HepG2 (cell line): ENCODE data around the gene PREX1. TPM values are rescaled to one million over a fixed set of nuclear protein-coding genes. Genes with fewer than 3 reads are reported as not detected.

Source experiments
- GFI1 ChIP-seq: sonication (generic); formaldehyde crosslinking; IDR thresholded peaks from 2 replicates; pipeline ENCODE4 v1.5.0; 2020; ENCODE audit warnings: missing genetic modification reagents, mild to moderate bottlenecking, borderline replicate concordance
- HMG20B ChIP-seq: conservative IDR thresholded peaks from 2 replicates; pipeline ENCODE4 v1.6.1; 2016; ENCODE audit warnings: missing genetic modification reagents, missing compliant biosample characterization
- KDM4B ChIP-seq: sonication (generic); formaldehyde crosslinking; IDR thresholded peaks from 2 replicates; pipeline ENCODE4 v1.4.0; 2020; ENCODE audit warnings: missing genetic modification reagents
- NBN ChIP-seq: fragments of 450-650 bp; conservative IDR thresholded peaks from 2 replicates; pipeline ENCODE4 v1.6.1; 2017
- NR1H2 ChIP-seq: sonication (generic); formaldehyde crosslinking; IDR thresholded peaks from 2 replicates; pipeline ENCODE4 v1.8.1; 2022; ENCODE audit warnings: low read depth, missing genetic modification reagents, borderline replicate concordance
- SOX6 ChIP-seq, 2 experiments: fragments of 450-650 bp in 1 of 2; sonication (generic) in 1 of 2; formaldehyde crosslinking in 1 of 2; IDR thresholded peaks; 2 replicates each; pipeline versions ENCODE4 v1.4.0 to v1.6.1; 2017 to 2020; ENCODE audit warnings: antibody characterized with exemption in 1 of 2, mild to moderate bottlenecking in 1 of 2, missing genetic modification reagents in 1 of 2
- TCF12 ChIP-seq, 2 experiments: fragments of 450-650 bp in 1 of 2; sonication (generic) in 1 of 2; formaldehyde crosslinking in 1 of 2; IDR thresholded peaks; 2 replicates each; pipeline versions ENCODE4 v1.6.1 to v1.8.0; 2017 to 2022; ENCODE audit warnings: antibody characterized with exemption in 1 of 2, mild to moderate bottlenecking in 1 of 2, missing genetic modification reagents in 1 of 2, moderate library complexity in 1 of 2
- ZBTB8A ChIP-seq: sonication (generic); formaldehyde crosslinking; IDR thresholded peaks from 2 replicates; pipeline ENCODE4 v1.4.0; 2020; ENCODE audit warnings: mild to moderate bottlenecking, low read depth, missing genetic modification reagents, borderline replicate concordance
- ZFP41 ChIP-seq: sonication (generic); formaldehyde crosslinking; IDR thresholded peaks from 2 replicates; pipeline ENCODE4 v1.4.0; 2020; ENCODE audit warnings: mild to moderate bottlenecking, missing genetic modification reagents, borderline replicate concordance
- ZFP62 ChIP-seq: sonication (generic); formaldehyde crosslinking; IDR thresholded peaks from 2 replicates; pipeline ENCODE4 v1.4.0; 2020; ENCODE audit warnings: missing genetic modification reagents
- ZNF446 ChIP-seq: sonication (generic); formaldehyde crosslinking; IDR thresholded peaks from 2 replicates; pipeline ENCODE4 v1.5.0; 2020; ENCODE audit warnings: mild to moderate bottlenecking, missing genetic modification reagents
- ZNF598 ChIP-seq: sonication (generic); formaldehyde crosslinking; IDR thresholded peaks from 2 replicates; pipeline ENCODE4 v1.5.1; 2020; ENCODE audit warnings: mild to moderate bottlenecking, missing genetic modification reagents, borderline replicate concordance
- ZNF605 ChIP-seq: sonication (generic); formaldehyde crosslinking; IDR thresholded peaks from 2 replicates; pipeline ENCODE4 v1.8.0; 2022; ENCODE audit warnings: mild to moderate bottlenecking, missing genetic modification reagents
- ZSCAN12 ChIP-seq: sonication (generic); formaldehyde crosslinking; IDR thresholded peaks from 2 replicates; pipeline ENCODE4 v1.9.0; 2021; ENCODE audit warnings: mild to moderate bottlenecking, missing genetic modification reagents
- polyA plus RNA-seq, 8 experiments: library from polyadenylated mRNA; depleted of rRNA in 3 of 8; stranded (reverse) in 7 of 8; unstranded in 1 of 8; fragments of >200 nt; fragmentation: Illumina TruSeq in 4 of 8; extraction: Trizol in 4 of 8; gene quantifications; 2 replicates each; pipeline versions ENCODE4 v1.2.1 to v1.2.3, GENCODE V29; 2011 to 2016; ENCODE audit warnings: low read depth in 4 of 8, missing spikeins in 1 of 8, mixed read lengths in 1 of 8; ENCODE audit not compliant: insufficient read depth in 1 of 8
- total RNA-seq, 5 experiments: library from RNA; depleted of rRNA; stranded (reverse); fragments of >200 nt; fragmentation: Illumina TruSeq; extraction: Trizol; gene quantifications; 2 replicates each; pipeline ENCODE4 v1.2.3, GENCODE V29; 2016; ENCODE audit warnings: low read depth in 1 of 5
- TF ChIP-seq, protein P1 (sequence below): sonication (generic); formaldehyde crosslinking; IDR thresholded peaks from 2 replicates; pipeline ENCODE4 v1.5.0; 2020; ENCODE audit warnings: mild to moderate bottlenecking, missing genetic modification reagents
- TF ChIP-seq, protein P2 (sequence below): sonication (generic); formaldehyde crosslinking; IDR thresholded peaks from 2 replicates; pipeline ENCODE4 v1.4.0; 2020; ENCODE audit warnings: missing genetic modification reagents, mild to moderate bottlenecking, borderline replicate concordance
- TF ChIP-seq, protein P3 (sequence below): sonication (generic); formaldehyde crosslinking; IDR thresholded peaks from 2 replicates; pipeline ENCODE4 v1.9.0; 2022; ENCODE audit warnings: missing genetic modification reagents, mild to moderate bottlenecking, borderline replicate concordance
- TF ChIP-seq, protein P4 (sequence below): sonication (generic); formaldehyde crosslinking; IDR thresholded peaks from 2 replicates; pipeline ENCODE4 v1.4.0; 2020; ENCODE audit warnings: mild to moderate bottlenecking, missing genetic modification reagents
- TF ChIP-seq, protein P5 (sequence below): sonication (generic); formaldehyde crosslinking; IDR thresholded peaks from 2 replicates; pipeline ENCODE4 v1.4.0; 2020; ENCODE audit warnings: missing genetic modification reagents

Gene PREX1
- total and polyA plus RNA-seq, 2 of the 13 experiments (the other 11 are each of a cell fraction or from before 2014, with no cell fraction given), result 0.02 to 0.04 TPM

DNA sequence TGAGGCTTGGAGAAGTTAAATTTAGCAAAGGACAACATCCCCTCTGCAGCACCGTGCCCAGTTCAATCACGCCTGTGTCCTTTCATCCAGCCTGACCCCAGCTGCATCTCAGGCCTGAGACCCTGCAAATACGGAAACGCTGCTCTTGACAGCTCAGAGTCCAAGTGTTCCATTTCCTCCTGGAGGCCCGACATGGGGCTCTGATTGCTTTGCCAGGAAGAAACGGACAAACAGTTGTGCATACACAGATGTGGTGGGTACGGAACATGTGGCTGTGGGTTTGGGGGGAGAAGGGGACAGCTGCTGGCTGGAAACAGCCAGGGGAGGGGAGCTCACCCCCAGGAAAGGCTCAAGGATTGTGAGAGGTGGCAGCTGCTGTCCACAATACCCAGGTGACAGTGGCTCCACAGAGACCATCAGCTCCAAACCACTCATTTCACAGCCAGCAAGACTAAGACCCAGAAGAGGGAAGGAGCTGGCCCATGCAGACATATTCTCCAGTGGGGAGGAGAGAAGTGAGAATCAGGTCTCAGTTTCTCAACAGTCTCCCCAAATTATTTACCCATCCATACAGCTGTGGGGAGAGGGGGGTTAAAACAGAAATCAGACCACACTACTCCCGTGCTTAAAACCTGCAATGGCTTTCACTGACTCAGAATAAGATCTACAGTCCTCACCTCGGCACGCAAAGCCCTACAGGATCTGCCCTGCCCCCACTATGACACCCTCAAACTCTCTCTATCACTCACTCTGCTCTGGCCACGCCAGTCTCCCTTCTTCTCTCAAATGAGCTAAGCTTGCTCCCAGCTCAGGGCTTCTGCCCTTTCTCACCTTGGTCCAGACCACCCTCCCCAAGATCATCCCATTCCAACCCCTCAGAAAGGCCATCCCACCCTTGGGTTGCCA, 89.1 kb downstream of the PREX1 start (continued):
- TF ChIP-seq, protein P1, sequence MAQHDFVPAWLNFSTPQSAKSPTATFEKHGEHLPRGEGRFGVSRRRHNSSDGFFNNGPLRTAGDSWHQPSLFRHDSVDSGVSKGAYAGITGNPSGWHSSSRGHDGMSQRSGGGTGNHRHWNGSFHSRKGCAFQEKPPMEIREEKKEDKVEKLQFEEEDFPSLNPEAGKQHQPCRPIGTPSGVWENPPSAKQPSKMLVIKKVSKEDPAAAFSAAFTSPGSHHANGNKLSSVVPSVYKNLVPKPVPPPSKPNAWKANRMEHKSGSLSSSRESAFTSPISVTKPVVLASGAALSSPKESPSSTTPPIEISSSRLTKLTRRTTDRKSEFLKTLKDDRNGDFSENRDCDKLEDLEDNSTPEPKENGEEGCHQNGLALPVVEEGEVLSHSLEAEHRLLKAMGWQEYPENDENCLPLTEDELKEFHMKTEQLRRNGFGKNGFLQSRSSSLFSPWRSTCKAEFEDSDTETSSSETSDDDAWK (CRISPR knock-in tag), result no peak
- TF ChIP-seq ZFP62 (CRISPR knock-in tag) (no peak), SOX6 (IDR thresholded peaks at IDR 0.05) (no peak), SOX6 (CRISPR knock-in tag; IDR thresholded peaks at IDR 0.05) (peak; percentile 68), GFI1 (CRISPR knock-in tag) (peak; percentile 84), HMG20B (CRISPR knock-in tag) (no peak), ZNF605 (CRISPR knock-in tag) (no peak), ZNF446 (CRISPR knock-in tag) (no peak), KDM4B (CRISPR knock-in tag) (0 out of 2 replicates have a peak, but pooled peaks have one; percentile 17), NBN (no peak), ZNF598 (0 out of 2 replicates have a peak, but pooled peaks have one; percentile 56), NR1H2 (CRISPR knock-in tag) (no peak), TCF12 (IDR thresholded peaks at IDR 0.05) (no peak), TCF12 (CRISPR knock-in tag; IDR thresholded peaks at IDR 0.05) (0 out of 2 replicates have a peak, but pooled peaks have one; percentile 81), ZFP41 (CRISPR knock-in tag) (0 out of 2 replicates have a peak, but pooled peaks have one; percentile 69), ZBTB8A (CRISPR knock-in tag) (0 out of 2 replicates have a peak, but pooled peaks have one; percentile 42), ZSCAN12 (CRISPR knock-in tag) (no peak)
- TF ChIP-seq, protein P2, sequence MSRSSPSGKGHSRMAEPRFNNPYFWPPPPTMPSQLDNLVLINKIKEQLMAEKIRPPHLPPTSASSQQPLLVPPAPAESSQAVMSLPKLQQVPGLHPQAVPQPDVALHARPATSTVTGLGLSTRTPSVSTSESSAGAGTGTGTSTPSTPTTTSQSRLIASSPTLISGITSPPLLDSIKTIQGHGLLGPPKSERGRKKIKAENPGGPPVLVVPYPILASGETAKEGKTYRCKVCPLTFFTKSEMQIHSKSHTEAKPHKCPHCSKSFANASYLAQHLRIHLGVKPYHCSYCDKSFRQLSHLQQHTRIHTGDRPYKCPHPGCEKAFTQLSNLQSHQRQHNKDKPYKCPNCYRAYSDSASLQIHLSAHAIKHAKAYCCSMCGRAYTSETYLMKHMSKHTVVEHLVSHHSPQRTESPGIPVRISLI (CRISPR knock-in tag), result no peak
- TF ChIP-seq, protein P3, sequence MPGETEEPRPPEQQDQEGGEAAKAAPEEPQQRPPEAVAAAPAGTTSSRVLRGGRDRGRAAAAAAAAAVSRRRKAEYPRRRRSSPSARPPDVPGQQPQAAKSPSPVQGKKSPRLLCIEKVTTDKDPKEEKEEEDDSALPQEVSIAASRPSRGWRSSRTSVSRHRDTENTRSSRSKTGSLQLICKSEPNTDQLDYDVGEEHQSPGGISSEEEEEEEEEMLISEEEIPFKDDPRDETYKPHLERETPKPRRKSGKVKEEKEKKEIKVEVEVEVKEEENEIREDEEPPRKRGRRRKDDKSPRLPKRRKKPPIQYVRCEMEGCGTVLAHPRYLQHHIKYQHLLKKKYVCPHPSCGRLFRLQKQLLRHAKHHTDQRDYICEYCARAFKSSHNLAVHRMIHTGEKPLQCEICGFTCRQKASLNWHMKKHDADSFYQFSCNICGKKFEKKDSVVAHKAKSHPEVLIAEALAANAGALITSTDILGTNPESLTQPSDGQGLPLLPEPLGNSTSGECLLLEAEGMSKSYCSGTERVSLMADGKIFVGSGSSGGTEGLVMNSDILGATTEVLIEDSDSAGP, result peak; percentile 37; the same call in 1 of the 2 replicates
- TF ChIP-seq, protein P4, sequence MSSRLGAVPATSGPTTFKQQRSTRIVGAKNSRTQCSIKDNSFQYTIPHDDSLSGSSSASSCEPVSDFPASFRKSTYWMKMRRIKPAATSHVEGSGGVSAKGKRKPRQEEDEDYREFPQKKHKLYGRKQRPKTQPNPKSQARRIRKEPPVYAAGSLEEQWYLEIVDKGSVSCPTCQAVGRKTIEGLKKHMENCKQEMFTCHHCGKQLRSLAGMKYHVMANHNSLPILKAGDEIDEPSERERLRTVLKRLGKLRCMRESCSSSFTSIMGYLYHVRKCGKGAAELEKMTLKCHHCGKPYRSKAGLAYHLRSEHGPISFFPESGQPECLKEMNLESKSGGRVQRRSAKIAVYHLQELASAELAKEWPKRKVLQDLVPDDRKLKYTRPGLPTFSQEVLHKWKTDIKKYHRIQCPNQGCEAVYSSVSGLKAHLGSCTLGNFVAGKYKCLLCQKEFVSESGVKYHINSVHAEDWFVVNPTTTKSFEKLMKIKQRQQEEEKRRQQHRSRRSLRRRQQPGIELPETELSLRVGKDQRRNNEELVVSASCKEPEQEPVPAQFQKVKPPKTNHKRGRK (CRISPR knock-in tag), result no peak
- TF ChIP-seq, protein P5, sequence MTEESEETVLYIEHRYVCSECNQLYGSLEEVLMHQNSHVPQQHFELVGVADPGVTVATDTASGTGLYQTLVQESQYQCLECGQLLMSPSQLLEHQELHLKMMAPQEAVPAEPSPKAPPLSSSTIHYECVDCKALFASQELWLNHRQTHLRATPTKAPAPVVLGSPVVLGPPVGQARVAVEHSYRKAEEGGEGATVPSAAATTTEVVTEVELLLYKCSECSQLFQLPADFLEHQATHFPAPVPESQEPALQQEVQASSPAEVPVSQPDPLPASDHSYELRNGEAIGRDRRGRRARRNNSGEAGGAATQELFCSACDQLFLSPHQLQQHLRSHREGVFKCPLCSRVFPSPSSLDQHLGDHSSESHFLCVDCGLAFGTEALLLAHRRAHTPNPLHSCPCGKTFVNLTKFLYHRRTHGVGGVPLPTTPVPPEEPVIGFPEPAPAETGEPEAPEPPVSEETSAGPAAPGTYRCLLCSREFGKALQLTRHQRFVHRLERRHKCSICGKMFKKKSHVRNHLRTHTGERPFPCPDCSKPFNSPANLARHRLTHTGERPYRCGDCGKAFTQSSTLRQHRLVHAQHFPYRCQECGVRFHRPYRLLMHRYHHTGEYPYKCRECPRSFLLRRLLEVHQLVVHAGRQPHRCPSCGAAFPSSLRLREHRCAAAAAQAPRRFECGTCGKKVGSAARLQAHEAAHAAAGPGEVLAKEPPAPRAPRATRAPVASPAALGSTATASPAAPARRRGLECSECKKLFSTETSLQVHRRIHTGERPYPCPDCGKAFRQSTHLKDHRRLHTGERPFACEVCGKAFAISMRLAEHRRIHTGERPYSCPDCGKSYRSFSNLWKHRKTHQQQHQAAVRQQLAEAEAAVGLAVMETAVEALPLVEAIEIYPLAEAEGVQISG (CRISPR knock-in tag), result peak; percentile 64
